Panc1 (cell line): ENCODE results near the gene ELMO1. TPM values are rescaled to one million over a fixed set of nuclear protein-coding genes. Genes with fewer than 3 reads are reported as not detected.

ENCODE experiments used
- ATAC-seq: fragments of 200-7000 bp; cut with Tn5 transposase; 2 replicates; pipeline ENCODE4 v1.9.1; 2020; ENCODE audit warnings: mild to moderate bottlenecking, moderate library complexity
- BruUV-seq: library from RNA; stranded (reverse); fragments of 400-500 nt; replicated peaks from 2 replicates; lab custom pipeline; 2021; lab: Mats Ljungman, UMichigan
- CTCF ChIA-PET: fragments of 300-600 bp; sonication (Branson Sonifier 250); formaldehyde crosslinking; loops from one replicate; lab custom pipeline; 2022; ENCODE audit warnings: antibody characterized with exemption; lab: Charles Lee
- POLR2A ChIA-PET: fragments of 300-600 bp; sonication (Branson Sonifier 250); formaldehyde crosslinking; loops from one replicate; lab custom pipeline; 2022; ENCODE audit warnings: antibody characterized with exemption; lab: Charles Lee
- DNase-seq: peaks from one replicate; pipeline ENCODE4 v3.0.0-alpha.2; 2010; ENCODE audit warnings: low read depth, low spot score
- H3K27ac ChIP-seq: 2 replicates; pipeline ENCODE4 v1.5.1; 2011; ENCODE audit warnings: mild to moderate bottlenecking, low read length, inconsistent platforms
- H3K27me3 ChIP-seq: fragments of 200-500 bp; sonication (Bioruptor generic); 2 replicates; pipeline ENCODE4 v1.6.0; 2014; ENCODE audit warnings: low read length, inconsistent platforms; ENCODE audit not compliant: control insufficient read depth, insufficient read depth
- H3K36me3 ChIP-seq: fragments of 200-500 bp; sonication (Bioruptor generic); 2 replicates; pipeline ENCODE4 v1.5.1; 2014; ENCODE audit warnings: inconsistent platforms, mild to moderate bottlenecking, low read length, moderate library complexity; ENCODE audit not compliant: control insufficient read depth, insufficient read depth
- H3K4me1 ChIP-seq: 2 replicates; pipeline ENCODE4 v1.5.1; 2011; ENCODE audit warnings: inconsistent platforms, mild to moderate bottlenecking, low read length, moderate library complexity; ENCODE audit not compliant: control insufficient read depth, insufficient read depth
- H3K4me3 ChIP-seq, 2 experiments: 2 replicates each; pipeline ENCODE4 v1.5.1; 2011 to 2012; ENCODE audit warnings: low read depth in 2 of 2, low read length in 2 of 2, mild to moderate bottlenecking in 2 of 2, inconsistent platforms in 1 of 2, moderate library complexity in 1 of 2
- H3K9me3 ChIP-seq: fragments of 200-500 bp; sonication (Bioruptor generic); 2 replicates; pipeline ENCODE4 v1.5.1; 2014; ENCODE audit warnings: low read depth, mild to moderate bottlenecking, inconsistent platforms, low read length, moderate library complexity; ENCODE audit not compliant: control insufficient read depth, insufficient read depth
- POLR2AphosphoS5 ChIP-seq: IDR thresholded peaks from 2 replicates; pipeline ENCODE4 v1.6.1; 2012; ENCODE audit warnings: mild to moderate bottlenecking, low read depth, low read length, moderate library complexity
- SIN3A ChIP-seq: IDR thresholded peaks from 2 replicates; pipeline ENCODE4 v1.6.1; 2012; ENCODE audit warnings: low read depth, mild to moderate bottlenecking, low read length, moderate library complexity, borderline replicate concordance; ENCODE audit not compliant: insufficient read depth
- TCF7L2 ChIP-seq: IDR thresholded peaks from 2 replicates; pipeline ENCODE4 v1.6.1; 2011; ENCODE audit warnings: mild to moderate bottlenecking, low read depth, low read length, inconsistent platforms
- in situ Hi-C: cut with HindIII; loops from 2 replicates; pipeline ENCODE4 v1.10.0; 2016; ENCODE audit warnings: low sequenced_read_pairs, low pct_unique_long_range_greater_than_20kb
- intact Hi-C: fragments of 100-400 bp; cut with micrococcal nuclease; formaldehyde crosslinking; loops from one replicate; pipeline ENCODE4 v1.10.0; 2022; ENCODE audit not compliant: unreplicated experiment
- total RNA-seq: library from RNA; stranded (reverse); gene quantifications from one replicate; pipeline ENCODE4 v1.2.1, GENCODE V29; 2021; ENCODE audit not compliant: unreplicated experiment
- TF ChIP-seq, protein P1 (sequence below): fragments of 450-650 bp; IDR thresholded peaks from 2 replicates; pipeline ENCODE4 v1.5.1; 2017; ENCODE audit warnings: mild to moderate bottlenecking
- TF ChIP-seq, protein P2 (sequence below), 2 experiments: IDR thresholded peaks; 2 replicates each; pipeline ENCODE4 v1.6.1; 2011 to 2012; ENCODE audit warnings: low read depth in 2 of 2, control low read depth in 1 of 2, low read length in 1 of 2, mild to moderate bottlenecking in 1 of 2, moderate library complexity in 1 of 2; ENCODE audit not compliant: insufficient read depth in 1 of 2

ELMO1 gene
- total RNA-seq, 1 experiment from 2014 or later: 0.80 TPM

DNA sequence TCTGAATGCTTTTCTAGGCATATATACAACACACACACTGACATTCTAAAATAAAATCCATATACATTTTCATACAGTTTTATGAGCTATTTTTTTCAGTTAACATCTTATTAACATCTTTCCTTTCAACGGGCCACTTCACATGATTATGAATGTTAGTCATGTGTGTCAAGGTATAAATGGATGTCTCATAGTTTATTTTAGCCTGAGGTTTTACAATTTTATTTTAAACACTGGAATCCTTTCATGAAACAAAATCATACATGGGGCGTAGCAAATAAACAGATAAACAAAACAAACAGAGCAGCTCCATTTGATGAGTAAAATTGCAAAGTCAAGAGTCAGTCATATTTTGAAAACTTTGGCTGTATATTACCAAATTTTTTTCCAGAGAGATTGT, 604.3 kb downstream of the ELMO1 start:
- TF ChIP-seq, protein P1, sequence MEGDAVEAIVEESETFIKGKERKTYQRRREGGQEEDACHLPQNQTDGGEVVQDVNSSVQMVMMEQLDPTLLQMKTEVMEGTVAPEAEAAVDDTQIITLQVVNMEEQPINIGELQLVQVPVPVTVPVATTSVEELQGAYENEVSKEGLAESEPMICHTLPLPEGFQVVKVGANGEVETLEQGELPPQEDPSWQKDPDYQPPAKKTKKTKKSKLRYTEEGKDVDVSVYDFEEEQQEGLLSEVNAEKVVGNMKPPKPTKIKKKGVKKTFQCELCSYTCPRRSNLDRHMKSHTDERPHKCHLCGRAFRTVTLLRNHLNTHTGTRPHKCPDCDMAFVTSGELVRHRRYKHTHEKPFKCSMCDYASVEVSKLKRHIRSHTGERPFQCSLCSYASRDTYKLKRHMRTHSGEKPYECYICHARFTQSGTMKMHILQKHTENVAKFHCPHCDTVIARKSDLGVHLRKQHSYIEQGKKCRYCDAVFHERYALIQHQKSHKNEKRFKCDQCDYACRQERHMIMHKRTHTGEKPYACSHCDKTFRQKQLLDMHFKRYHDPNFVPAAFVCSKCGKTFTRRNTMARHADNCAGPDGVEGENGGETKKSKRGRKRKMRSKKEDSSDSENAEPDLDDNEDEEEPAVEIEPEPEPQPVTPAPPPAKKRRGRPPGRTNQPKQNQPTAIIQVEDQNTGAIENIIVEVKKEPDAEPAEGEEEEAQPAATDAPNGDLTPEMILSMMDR: no peak
- TF ChIP-seq SIN3A (no peak), POLR2AphosphoS5 (no peak), TCF7L2 (no peak)
- TF ChIP-seq, protein P2, sequence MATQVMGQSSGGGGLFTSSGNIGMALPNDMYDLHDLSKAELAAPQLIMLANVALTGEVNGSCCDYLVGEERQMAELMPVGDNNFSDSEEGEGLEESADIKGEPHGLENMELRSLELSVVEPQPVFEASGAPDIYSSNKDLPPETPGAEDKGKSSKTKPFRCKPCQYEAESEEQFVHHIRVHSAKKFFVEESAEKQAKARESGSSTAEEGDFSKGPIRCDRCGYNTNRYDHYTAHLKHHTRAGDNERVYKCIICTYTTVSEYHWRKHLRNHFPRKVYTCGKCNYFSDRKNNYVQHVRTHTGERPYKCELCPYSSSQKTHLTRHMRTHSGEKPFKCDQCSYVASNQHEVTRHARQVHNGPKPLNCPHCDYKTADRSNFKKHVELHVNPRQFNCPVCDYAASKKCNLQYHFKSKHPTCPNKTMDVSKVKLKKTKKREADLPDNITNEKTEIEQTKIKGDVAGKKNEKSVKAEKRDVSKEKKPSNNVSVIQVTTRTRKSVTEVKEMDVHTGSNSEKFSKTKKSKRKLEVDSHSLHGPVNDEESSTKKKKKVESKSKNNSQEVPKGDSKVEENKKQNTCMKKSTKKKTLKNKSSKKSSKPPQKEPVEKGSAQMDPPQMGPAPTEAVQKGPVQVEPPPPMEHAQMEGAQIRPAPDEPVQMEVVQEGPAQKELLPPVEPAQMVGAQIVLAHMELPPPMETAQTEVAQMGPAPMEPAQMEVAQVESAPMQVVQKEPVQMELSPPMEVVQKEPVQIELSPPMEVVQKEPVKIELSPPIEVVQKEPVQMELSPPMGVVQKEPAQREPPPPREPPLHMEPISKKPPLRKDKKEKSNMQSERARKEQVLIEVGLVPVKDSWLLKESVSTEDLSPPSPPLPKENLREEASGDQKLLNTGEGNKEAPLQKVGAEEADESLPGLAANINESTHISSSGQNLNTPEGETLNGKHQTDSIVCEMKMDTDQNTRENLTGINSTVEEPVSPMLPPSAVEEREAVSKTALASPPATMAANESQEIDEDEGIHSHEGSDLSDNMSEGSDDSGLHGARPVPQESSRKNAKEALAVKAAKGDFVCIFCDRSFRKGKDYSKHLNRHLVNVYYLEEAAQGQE (IDR thresholded peaks at IDR 0.05; ENCODE audit: insufficient read depth in 1 of 2, low read depth in 2 of 2, low read length in 1 of 2): no peak
- Histone ChIP-seq H3K4me3 (no peak overlapping the region), H3K4me1 (no peaks in the 10 kb centered on the region), H3K36me3 (no peaks in the 10 kb centered on the region), H3K9me3 (peaks cover 17% of the 10 kb centered on the region; the same call in 1 of the 2 replicates), H3K27ac (no peak overlapping the region), H3K27me3 (no peaks in the 10 kb centered on the region)
- no TSS peak for BruUV-seq
- CTCF ChIA-PET: no interaction called here
- POLR2A ChIA-PET: interaction anchor here (0.6 kb wide), 1 partner anchor 162 kb away, joined by 3 read pairs; no protein-coding TSS in a partner anchor
- intact Hi-C loops (no loop called here), in situ Hi-C loops (no loop called here)
- DNase-seq (no peak), ATAC-seq (0 out of 2 replicates have a peak, but pooled peaks have one; percentile 53)

GRCh38 chr7:36840904-36841303, 607.8 kb downstream of the ELMO1 start:
- ChIA-PET CTCF (no interaction called here), POLR2A (no interaction called here)
- Histone ChIP-seq H3K27ac (no peak overlapping the region), H3K4me1 (no peaks in the 10 kb centered on the region), H3K27me3 (no peaks in the 10 kb centered on the region), H3K36me3 (no peaks in the 10 kb centered on the region), H3K9me3 (peaks cover 6% of the 10 kb centered on the region; the same call in 1 of the 2 replicates), H3K4me3 (no peak overlapping the region)
- in situ Hi-C loops (no loop called here), intact Hi-C loops (no loop called here)
- no TSS peak for BruUV-seq
- DNase-seq (no peak), ATAC-seq (no peak)
- TF ChIP-seq SIN3A: no peak
- TF ChIP-seq, protein P1: no peak
- TF ChIP-seq TCF7L2: no peak
- TF ChIP-seq POLR2AphosphoS5: no peak
- TF ChIP-seq, protein P2 (IDR thresholded peaks at IDR 0.05; ENCODE audit: insufficient read depth in 1 of 2, low read depth in 2 of 2, low read length in 1 of 2): no peak
